NCI-H69 (cell line): ENCODE measurements around the gene GPATCH2.
"Not testable (repeated sequence)": the region's sequence is repeated elsewhere in the genome, so short reads cannot be mapped to it uniquely, and the experiment has no call there.

ENCODE experiments used
- DNase-seq: peaks from one replicate; lab custom pipeline; 2025; lab: John Stamatoyannopoulos, UW

Gene GPATCH2

DNA sequence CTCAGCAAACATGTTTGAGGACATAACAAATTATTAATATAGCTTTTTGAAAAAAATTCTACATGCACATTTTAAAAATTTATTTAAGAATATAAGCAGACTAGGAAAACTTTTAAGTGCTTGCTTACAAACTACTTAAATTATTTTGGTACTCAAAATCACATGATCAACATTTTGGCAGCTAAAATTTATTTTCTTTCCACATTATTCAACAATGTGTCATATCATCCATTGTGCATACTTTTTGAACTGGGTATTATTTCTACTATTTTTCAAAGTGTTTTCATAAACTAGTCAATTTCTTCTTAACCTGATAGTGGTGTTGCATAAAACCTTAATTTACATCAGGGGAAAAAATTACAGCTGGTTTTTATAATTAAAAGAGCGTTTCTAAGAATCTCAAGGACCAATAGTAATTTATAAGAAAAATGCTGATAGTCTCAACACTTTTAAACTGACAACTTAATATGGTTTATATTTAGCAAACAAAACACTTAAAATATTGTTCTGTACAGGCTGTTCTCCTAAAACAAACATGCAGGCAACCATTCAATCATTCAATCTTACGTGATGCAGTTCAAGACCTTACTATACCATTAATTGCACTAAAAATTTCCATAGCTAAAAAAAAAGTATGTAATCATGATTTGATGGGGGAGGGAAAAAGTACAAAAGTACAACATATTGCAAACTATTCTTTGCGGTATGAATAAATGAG, 105.0 kb downstream of the GPATCH2 start:
- DNase-seq, result no peak

DNA sequence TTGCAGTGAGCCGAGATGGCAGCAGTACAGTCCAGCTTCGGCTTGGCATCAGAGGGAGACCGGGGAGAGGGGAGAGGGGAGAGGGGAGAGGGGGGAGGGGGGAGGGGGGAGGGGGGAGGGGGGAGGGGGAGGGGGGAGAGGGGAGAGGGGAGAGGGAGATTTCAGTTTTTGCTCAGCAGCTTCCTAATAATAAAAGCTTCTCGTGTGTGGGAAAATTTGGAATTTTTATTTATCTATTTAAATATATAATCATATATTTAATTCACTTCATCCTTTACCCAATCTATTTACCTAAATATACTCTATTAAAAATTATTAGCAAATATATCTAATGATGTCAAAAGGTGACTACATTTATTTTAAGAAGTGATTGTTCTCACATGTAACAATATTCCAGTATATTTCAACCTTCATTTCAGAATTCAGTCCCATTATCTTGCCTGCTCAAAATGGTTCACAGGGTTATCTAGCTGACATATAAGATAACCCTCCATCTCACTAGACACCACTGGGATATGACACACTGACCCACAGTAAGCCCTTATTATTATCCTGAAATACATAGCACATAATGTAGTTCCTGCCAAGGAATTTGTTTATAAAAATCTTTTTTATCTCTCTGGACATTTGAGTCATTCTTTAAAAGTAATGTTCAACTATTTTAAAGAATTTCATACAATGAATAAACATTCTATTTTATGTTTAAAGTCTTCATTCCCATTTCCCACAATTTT, 105.9 kb downstream of the GPATCH2 start:
- DNase-seq, result no peak

DNA sequence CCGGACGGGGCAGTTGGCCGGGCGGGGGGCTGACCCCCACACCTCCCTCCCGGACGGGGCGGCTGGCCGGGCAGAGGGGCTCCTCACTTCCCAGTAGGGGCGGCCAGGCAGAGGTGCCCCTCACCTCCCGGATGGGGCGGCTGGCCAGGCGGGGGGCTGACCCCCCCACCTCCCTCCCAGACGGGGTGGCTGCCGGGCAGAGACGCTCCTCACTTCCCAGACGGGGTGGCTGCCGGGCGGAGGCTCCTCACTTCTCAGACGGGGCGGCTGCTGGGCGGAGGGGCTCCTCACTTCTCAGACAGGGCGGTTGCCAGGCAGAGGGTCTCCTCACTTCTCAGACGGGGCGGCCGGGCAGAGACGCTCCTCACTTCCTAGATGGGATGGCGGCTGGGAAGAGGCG, 107.0 kb downstream of the GPATCH2 start:
- DNase-seq, result not testable (repeated sequence)

DNA sequence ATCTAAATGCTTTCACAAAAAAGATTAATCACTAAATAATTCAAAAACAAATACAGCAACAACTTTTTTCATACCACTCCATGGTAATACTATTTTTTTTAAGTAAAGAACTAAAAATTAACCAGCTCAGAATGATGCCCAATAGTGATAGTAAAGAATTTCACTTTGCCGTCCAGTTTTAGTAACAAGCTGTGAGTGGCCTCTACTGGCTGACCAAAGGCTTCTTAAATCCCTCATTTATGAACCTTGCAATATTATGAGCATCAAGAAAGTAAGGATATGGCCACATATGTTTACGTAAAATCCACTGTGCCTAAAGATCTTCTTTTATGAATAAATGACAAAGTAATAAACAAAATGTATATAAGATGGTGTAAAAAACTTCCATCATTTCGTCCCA, 108.6 kb downstream of the GPATCH2 start:
- DNase-seq, result peak; percentile 47

DNA sequence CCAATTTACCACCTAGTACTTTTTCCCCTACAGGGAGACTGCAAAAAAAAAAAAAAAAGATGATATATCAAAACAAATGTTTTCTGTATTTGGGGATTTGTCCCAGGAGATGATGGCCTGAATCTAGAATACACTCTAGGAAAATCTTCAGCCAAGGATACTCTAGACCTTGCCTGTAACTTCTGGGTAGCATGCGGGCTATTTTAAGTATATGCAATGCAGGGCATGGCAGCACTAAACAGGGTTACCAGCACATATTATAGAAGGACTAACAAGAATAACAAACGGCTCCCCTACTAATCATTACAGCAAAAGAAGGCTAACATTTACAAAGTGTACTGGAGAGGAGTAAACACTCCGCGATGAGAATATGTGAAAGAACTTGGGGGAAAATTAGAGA, 109.6 kb downstream of the GPATCH2 start:
- no peak for DNase-seq

DNA sequence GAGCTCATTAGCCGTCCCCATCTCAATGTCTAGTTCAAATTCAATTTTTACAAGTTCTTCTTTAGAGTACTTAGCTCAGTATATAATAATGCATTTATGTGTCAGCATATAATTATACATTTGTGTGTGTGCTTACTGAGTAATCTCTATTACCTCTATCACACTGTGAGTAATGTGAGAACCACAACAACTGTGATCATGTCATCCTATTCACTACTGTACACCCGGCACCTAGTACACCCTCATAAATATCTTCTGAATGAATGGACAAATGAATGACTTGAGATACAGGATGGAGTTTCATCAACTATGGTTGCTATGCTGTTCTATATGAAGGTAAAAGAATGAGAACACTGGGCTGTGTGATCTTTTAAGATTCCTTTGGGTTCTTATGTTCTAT, 124.0 kb downstream of the GPATCH2 start:
- peak; percentile 93 for DNase-seq

DNA sequence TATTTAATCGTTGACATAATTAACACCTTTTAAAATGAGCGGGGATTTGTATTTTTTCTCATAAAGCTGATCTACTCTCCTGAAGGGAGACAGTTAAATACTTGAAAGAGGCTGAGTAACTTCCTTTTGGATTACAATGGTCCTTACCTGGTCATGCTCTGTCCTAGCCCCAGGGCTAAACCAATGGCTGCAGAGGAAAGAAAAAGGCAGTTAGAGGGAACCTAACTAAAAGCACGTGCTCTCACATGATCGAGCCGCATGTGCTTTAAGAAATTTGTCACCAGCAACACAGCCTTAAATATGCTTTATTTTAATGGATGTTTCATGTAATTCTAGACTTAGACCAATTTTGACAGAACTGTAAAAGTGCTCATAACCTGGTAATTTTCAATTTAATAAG, 132.7 kb downstream of the GPATCH2 start:
- DNase-seq, result peak; percentile 79

DNA sequence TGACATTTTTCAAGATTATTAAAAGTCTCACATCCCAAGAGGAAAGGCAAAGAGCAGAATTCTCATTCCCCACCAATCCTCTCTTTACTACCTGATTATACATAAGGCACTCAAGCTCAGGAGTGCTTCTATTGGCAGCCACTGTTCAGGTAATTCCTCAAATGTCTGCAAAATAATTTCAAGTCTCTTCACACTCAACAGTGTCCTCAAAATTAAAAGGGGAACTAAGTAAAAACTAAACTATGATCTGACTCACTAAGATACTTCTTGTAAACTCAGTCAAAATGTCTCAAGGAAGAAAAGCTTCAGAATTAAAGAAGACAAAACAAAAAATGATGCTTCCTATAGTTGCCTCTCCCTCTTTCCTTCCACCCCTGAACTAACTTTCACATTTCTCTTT, 135.6 kb downstream of the GPATCH2 start:
- DNase-seq, result no peak

DNA sequence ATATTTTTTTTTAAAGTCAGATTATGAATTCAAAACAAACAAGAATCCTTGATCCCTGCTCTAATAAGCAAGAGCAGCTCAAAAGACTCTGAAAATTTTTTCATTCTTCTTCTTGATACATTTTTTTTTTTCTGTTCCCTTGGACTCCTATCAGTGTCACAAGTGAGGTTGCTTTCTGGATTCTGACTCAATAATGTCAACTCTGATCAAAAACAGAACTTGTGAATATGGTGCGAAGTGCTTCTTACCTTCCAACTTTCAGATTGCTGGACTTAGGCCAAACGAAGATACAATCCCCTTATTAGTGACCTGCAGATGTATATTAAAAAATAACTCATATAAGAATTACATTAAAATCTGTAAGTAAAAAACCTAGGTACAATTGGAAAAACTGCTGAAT, 136.1 kb downstream of the GPATCH2 start:
- DNase-seq, result no peak

DNA sequence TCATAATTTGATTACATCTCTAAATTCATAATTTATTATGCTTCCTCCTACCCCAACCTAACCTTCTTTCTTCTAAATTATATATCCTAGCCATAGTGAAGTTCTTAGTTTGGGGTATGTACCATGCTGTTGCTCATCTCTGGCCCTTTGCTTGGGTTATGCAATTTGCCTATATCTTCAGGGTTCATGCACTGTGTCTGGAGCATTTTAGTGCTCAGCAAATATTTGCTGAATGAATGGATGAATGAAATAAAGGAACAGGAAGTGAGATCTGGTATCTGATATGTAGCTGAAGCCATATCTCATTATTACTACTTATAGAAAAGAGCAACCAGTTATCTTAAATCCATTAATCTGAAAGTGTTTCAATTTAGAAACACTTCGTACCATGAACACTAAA, 137.6 kb downstream of the GPATCH2 start:
- DNase-seq, result peak; percentile 89

DNA sequence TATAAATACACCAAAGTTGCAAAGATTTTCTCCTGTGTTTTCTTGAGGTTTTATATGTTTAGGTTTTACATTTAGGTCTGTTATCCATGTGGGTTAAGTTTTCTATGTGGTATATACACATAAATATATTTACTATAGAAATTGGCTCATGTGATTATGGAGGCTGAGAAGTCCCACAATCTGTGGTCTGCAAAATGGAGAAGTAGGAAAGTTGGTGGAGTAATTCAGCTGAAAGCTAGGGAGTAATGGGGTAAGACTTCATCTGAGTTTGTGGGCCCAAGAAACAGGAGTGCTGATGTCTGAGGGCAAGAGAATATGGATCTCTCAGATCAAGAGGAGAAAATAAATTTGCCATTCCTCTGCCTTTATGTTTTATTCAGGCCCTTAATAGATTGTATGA, 146.0 kb downstream of the GPATCH2 start:
- no peak for DNase-seq

DNA sequence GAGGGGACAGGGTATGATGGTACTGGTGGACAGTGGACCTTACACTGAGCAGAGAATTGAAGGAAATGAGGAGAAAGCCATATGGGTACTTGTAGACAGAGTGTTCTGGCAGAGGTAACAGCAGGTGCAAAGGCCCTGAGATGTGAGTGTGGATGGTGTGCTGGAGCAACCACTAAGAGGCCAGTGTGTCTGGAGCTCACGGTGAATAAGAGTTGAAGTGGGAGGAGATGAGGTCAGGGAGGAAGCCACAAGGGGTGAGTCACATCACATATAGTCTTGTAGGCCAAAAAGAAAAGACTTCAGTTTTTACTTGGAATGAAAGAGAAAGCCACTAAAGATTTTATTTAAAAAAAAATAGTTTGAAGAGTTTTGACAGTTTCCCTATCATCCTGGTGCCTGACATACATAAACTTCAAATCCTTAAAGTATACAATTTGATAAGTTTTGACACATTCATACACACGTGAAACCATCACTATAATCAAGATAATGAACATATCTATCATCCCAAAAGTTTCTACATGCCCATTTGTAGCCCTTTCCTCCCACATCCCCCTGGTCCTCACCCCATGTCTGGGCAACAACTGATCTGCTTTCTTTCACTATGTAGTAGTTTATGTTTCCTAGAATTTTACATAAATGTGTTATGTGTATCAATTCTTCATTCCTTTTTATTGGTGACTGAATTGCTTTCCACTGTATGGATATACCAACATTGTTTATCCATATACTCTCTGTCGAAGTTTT, 148.4 kb downstream of the GPATCH2 start:
- DNase-seq, result no peak

DNA sequence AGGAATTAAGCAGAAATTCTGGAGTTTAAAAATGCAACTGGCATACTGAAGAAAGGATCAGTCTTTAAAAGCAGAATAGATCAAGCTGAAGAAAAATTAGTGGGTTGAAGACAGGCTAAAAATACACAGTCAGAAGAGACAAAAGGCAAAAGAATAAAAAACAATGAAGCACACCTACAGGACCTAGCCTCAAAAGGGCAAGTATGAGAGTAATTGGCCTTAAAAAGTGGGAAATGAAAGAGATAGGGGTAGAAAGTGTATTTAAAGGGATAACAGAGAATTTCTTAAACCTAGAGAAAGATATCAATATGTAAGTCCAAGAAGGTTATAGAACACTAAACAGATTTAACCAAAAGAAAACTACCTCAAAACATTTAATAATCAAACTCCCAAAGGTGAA, 152.4 kb downstream of the GPATCH2 start:
- DNase-seq, result no peak

DNA sequence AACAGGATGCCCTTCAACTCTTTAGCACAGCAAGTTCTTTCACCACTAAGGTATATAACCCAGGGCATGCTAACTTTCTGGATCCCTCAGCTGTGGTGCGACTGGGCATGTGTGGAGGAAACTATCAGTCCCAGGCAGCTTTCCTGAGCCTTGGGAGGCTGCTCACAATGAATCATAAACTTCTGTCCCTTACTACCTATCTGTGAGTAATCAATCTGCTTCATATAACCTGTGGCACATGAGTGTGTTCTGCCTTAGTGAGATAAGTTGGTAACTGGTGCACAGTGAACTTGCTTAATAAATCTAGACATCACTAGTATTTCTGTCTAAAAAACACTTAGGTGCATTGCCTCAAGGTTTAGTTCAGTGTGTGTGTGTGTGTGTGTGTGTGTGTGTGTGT, 158.0 kb downstream of the GPATCH2 start:
- DNase-seq, result no peak

DNA sequence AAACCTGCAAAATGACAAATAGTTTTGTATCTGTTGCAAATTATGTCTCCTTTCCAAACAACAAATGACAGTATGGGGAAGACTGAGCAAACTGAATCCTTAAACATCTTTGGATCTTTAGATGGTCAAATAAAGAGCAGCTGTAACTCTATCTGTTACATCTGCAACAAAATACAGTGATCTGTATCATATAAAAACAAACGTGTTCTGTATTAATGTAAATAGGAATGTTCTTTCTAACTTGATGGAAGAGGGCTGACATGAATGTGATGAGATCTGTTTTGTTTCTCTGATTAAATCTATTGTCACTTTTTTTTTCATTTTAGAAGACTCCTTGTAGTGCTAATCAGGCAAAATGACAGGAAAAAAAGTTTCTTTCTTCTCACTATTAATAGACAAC, 159.5 kb downstream of the GPATCH2 start:
- DNase-seq, result peak; percentile 13

DNA sequence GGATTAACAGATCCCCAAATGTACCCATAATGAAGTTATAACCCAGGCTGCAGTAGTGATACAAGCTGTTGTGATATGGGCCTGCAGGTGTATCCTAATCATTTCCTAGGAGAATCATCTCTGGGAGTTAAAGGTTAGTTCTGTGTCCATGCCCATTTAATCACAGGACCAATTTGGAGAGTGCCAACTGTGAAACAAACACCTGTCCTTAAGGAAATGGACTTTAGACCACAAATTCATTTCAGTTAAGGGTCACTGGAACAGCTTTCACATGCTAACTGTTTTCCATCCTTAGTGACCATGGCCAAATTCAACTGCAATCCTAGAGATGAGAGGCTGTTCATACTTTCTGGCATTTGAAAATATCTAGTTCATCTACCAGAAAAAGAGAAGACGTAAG, 160.9 kb downstream of the GPATCH2 start:
- peak; percentile 80 for DNase-seq

DNA sequence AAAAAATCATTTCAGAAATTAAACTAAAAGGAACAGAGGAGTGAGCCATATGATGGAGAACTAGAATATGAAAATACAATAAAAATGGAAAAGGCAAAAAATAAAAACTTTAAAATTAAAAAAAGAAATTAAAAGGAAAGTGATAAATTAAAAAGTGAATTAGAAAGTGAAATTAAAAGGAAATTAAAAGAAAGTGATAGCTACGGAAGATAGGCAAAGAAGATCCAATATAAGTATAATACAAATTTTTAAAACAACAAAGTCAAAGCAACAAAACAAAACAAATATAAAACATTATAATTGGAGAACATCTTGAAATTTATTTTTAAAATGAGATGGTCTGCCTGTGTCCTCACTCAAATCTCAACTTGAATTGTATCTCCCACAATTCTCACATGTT, 165.8 kb downstream of the GPATCH2 start:
- DNase-seq, result no peak

DNA sequence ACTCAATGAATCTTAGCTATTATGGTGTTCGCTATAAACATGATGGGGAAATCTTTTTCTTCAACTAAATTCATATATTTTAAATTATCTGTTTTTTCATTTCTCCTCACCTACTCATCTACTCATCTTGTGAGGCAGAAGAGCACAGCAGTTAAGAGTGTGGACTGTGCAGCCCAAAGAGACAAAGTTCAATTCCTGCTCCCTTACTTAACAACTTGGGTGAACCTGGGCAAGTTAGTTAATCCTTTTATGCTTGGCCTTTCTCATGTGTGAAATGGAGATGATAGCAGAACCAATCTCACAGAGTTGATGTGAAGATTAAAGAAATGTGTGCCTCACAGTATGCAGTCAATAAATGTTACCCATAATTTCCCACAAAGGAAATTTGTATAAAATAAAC, 168.2 kb downstream of the GPATCH2 start:
- DNase-seq, result no peak

DNA sequence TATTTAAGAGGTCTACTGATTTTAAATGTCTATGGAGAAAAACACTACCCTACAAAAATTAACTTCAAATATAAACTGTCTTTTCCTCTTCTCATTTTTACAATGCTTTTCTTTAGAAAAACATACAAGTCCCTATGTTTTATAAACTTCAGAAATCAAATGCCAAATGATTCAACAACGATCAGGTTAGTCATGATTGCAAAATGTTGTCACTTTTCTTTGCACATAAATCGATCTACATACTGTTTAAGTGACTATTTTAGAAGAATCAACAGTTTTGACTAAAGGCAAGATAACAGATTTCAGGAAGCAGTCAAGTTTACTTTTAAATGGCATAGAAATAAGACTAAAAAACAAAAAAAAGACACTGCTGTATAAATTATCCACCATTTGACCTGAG, 168.7 kb downstream of the GPATCH2 start:
- no peak for DNase-seq

DNA sequence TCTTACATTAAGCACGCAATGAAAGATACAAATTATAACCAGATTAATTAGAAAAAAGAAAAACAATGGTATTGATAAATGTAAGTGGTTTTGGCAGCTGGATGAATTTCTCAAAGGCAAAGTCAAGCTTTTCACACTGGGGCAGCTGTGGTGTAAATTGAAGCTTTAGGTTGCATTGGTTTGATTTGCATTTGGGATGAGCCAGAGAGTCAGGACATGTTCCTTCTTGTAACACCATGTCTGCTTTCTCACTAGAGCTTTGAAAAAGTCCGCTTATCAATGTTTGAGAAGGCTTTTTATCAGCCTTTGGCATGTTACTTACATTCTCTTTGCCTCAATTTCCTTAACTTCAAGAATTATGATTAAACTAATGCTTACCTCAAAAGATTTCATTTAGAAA, 173.9 kb downstream of the GPATCH2 start:
- DNase-seq, result no peak

DNA sequence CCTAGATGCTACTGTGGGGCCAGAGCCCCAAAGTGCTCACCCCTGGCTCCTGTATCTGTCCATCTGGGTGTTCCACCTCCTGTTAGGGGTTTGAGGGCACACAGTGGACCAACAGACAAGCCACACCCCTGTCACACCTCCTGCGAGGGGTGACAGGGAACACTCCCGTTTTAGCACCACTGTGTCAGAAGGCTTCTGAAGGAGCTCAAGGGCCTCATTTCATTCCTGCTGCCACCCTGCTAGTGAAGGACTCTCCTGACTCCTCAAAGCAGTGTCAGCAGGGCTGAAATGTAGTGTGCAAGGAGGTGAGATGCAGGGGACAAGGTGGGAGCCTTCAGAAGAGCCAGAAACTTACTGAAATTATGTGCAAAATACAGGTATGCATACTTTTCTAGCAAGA, 174.6 kb downstream of the GPATCH2 start:
- no peak for DNase-seq

DNA sequence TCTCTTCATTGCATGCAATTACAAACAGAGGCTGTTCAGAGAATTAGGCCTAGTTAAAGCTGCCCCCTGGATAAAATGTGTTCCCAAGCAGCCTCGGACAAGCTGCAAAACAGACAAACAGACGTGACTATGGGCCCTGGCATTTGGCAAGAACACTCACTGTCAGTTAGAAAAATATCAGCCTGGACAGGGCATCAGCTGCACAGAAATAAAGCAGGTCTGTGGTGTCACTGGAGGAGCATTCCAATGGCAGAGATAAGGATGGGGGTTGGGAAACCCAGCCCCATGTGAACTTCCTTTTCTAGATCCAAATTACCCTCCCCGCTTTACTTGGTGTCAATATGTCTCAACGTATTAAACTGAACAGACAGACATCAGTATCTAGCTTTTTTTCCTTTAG, 177.1 kb downstream of the GPATCH2 start:
- DNase-seq, result no peak

DNA sequence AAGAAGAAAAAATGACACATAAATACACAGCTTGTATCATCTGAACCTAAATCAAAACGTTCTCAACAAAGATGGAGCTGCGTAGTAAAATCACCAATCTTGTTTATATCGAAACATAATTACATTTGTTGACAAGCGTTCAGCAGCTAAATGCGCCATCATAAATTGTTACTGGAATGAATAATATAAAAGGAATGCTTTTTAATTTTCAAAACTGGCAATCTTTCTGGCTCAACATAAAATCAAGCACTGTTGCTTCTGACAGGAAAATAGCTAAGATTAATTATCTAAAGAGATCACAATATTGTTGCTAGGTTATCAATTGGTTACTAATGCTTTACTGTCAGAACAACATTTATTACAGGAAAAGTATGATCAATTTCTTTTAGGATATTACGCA, 181.5 kb downstream of the GPATCH2 start:
- DNase-seq, result no peak
